Measurements from ENCODE around the gene NR1H3.

The NR1H3 gene

GRCh38 chr11:47271961-47272661 lies 14.3 kb downstream of the NR1H3 start:
- H3K4me3 Mint-ChIP-seq: peak overlapping the region; percentile 82 to 91 (median 88)
- no peak for TF ChIP-seq CTCF (IDR thresholded peaks at IDR 0.05; ENCODE audit: unreplicated experiment in 3 of 3)
- H3K4me1 Mint-ChIP-seq: peaks cover 49% of the 10 kb centered on the region
- H3K27ac Mint-ChIP-seq: peak overlapping the region in 2 of 3 experiments; percentile 6 to 24
- no peaks in the 10 kb centered on the region for H3K9me3 Mint-ChIP-seq
- peaks cover 26% of the 10 kb centered on the region for H3K36me3 Mint-ChIP-seq (ENCODE audit: low read depth)
- H3K27me3 Mint-ChIP-seq (ENCODE audit: low read depth): no peaks in the 10 kb centered on the region

GRCh38 chr11:47272706-47273105 lies 14.9 kb downstream of the NR1H3 start:
- no peak overlapping the region for H3K27ac Mint-ChIP-seq
- peaks cover 26% of the 10 kb centered on the region for H3K36me3 Mint-ChIP-seq (ENCODE audit: low read depth)
- H3K9me3 Mint-ChIP-seq: no peaks in the 10 kb centered on the region
- H3K27me3 Mint-ChIP-seq (ENCODE audit: low read depth): no peaks in the 10 kb centered on the region
- TF ChIP-seq CTCF (IDR thresholded peaks at IDR 0.05; ENCODE audit: unreplicated experiment in 3 of 3): no peak
- peaks cover 49% of the 10 kb centered on the region for H3K4me1 Mint-ChIP-seq
- peak overlapping the region in 2 of 3 experiments; percentile 0 to 27 for H3K4me3 Mint-ChIP-seq

- no peak for TF ChIP-seq CTCF (IDR thresholded peaks at IDR 0.05; ENCODE audit: unreplicated experiment in 3 of 3)
- H3K4me1 Mint-ChIP-seq: peaks cover 36% of the 10 kb centered on the region
- no peak overlapping the region for H3K27ac Mint-ChIP-seq
- no peak overlapping the region for H3K4me3 Mint-ChIP-seq
- H3K27me3 Mint-ChIP-seq (ENCODE audit: low read depth): no peaks in the 10 kb centered on the region
- no peaks in the 10 kb centered on the region for H3K9me3 Mint-ChIP-seq
- peaks cover 42% of the 10 kb centered on the region for H3K36me3 Mint-ChIP-seq (ENCODE audit: low read depth)
Observed at GRCh38 chr11:47274495-47275235, 16.9 kb downstream of the NR1H3 start.

- H3K4me1 Mint-ChIP-seq: peaks cover 25% of the 10 kb centered on the region
- no peaks in the 10 kb centered on the region for H3K27me3 Mint-ChIP-seq (ENCODE audit: low read depth)
- no peak overlapping the region for H3K4me3 Mint-ChIP-seq
- peaks cover 60% of the 10 kb centered on the region for H3K36me3 Mint-ChIP-seq (ENCODE audit: low read depth)
- no peak overlapping the region for H3K27ac Mint-ChIP-seq
- no peaks in the 10 kb centered on the region for H3K9me3 Mint-ChIP-seq
- no peak for TF ChIP-seq CTCF (IDR thresholded peaks at IDR 0.05; ENCODE audit: unreplicated experiment in 3 of 3)
Observed at GRCh38 chr11:47276923-47277322, 19.1 kb downstream of the NR1H3 start.

GRCh38 chr11:47278058-47278457 lies 20.3 kb downstream of the NR1H3 start:
- TF ChIP-seq CTCF (IDR thresholded peaks at IDR 0.05; ENCODE audit: unreplicated experiment in 3 of 3): no peak
- Mint-ChIP-seq H3K4me3 (no peak overlapping the region), H3K36me3 (ENCODE audit: low read depth) (peaks cover 64% of the 10 kb centered on the region), H3K27me3 (ENCODE audit: low read depth) (no peaks in the 10 kb centered on the region), H3K9me3 (no peaks in the 10 kb centered on the region), H3K27ac (no peak overlapping the region), H3K4me1 (peaks cover 14% of the 10 kb centered on the region)

Data from nephron (organoid).